ENCODE results near the gene ZCCHC9.

The ZCCHC9 gene

DNA sequence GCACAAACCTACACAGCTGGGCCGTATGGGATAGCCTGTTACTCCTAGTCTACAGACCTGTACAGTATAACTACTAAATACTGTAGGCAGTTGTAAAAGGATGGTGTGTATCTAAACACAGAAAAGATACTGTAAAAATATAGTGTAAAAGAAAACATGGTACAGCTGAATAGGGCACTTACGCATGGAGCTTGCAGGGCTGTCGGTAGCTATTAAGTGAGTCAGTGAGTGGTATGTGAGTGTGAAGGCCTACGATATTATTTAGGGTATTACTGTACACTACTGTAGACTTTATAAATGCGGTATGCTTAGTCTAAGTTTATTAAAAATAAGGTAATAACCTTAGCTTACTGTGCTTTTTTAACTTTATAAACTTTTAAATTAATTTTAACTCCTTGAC lies 1.2 kb downstream of the ZCCHC9 start:
- Histone ChIP-seq H3K27ac (ENCODE audit: low read depth, low read length) (no peak overlapping the region), H3K9ac (ENCODE audit: low read length in 5 of 5) (peak overlapping the region in 1 of 5 donors; percentile 95), H3K36me3 (ENCODE audit: control insufficient read depth in 5 of 5, insufficient read depth in 5 of 5, low read length in 5 of 5) (peaks cover 6 to 10% (median 8%) of the 10 kb centered on the region in 5 donors), H3K27me3 (ENCODE audit: control insufficient read depth in 5 of 5, insufficient read depth in 4 of 5, low read length in 5 of 5) (no peaks in the 10 kb centered on the region), H3K4me1 (ENCODE audit: control insufficient read depth in 5 of 5, insufficient read depth in 5 of 5, low read length in 5 of 5) (peaks cover 0 to 34% (median 28%) of the 10 kb centered on the region in 5 donors), H3K9me3 (ENCODE audit: control insufficient read depth in 5 of 5, low read length in 5 of 5) (no peaks in the 10 kb centered on the region), H3K4me3 (ENCODE audit: low read depth in 1 of 5, low read length in 5 of 5) (peak overlapping the region; percentile 89 to 100 (median 97))

DNA sequence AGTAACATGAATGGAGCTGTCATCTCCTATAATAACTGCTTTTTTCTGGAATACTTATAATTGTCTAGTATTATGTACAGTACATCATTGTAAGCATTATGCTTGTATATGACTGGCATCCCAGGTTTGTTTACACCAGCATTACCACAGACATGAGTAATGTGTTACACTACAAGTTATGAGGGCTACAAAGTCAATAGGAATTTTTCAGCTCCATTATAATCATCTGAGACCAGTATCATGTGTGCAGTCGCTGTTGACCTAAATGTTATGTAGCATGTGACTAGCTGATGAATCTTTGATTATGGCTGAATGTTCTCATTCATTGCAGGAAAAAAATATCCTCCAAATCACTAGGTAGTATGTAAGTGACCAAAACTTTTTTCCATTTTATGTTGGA lies 2.2 kb downstream of the ZCCHC9 start:
- Histone ChIP-seq H3K27ac (ENCODE audit: low read depth, low read length) (no peak overlapping the region), H3K4me1 (ENCODE audit: control insufficient read depth in 5 of 5, insufficient read depth in 5 of 5, low read length in 5 of 5) (peaks cover 0 to 34% (median 28%) of the 10 kb centered on the region in 5 donors), H3K36me3 (ENCODE audit: control insufficient read depth in 5 of 5, insufficient read depth in 5 of 5, low read length in 5 of 5) (peaks cover 6 to 10% (median 8%) of the 10 kb centered on the region in 5 donors), H3K27me3 (ENCODE audit: control insufficient read depth in 5 of 5, insufficient read depth in 4 of 5, low read length in 5 of 5) (no peaks in the 10 kb centered on the region), H3K9ac (ENCODE audit: low read length in 5 of 5) (no peak overlapping the region), H3K9me3 (ENCODE audit: control insufficient read depth in 5 of 5, low read length in 5 of 5) (no peaks in the 10 kb centered on the region), H3K4me3 (ENCODE audit: low read depth in 1 of 5, low read length in 5 of 5) (no peak overlapping the region)

DNA sequence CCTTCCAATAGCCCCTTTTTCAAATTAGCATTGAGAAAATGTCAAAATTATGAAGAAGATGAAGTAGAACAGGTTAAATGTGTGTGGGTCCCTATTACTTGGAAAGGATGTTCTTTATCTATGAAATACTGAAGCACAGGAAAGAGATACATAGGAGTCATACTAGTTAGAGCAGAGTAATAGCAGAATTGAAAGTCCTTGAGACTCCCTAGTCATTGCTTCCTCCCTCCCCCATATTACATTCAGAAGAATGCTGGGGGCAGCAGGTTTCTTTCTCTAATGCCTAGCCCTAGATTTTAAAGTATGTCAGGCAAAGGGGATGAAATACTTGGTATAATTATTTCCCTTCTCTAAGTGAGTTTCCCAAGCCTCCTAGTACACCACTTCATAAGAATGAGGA lies 4.4 kb downstream of the ZCCHC9 start:
- Histone ChIP-seq H3K4me1 (ENCODE audit: control insufficient read depth in 5 of 5, insufficient read depth in 5 of 5, low read length in 5 of 5) (peaks cover 0 to 16% (median 14%) of the 10 kb centered on the region in 5 donors), H3K27me3 (ENCODE audit: control insufficient read depth in 5 of 5, insufficient read depth in 4 of 5, low read length in 5 of 5) (no peaks in the 10 kb centered on the region), H3K36me3 (ENCODE audit: control insufficient read depth in 5 of 5, insufficient read depth in 5 of 5, low read length in 5 of 5) (peaks cover 8 to 22% (median 14%) of the 10 kb centered on the region in 5 donors), H3K27ac (ENCODE audit: low read depth, low read length) (no peak overlapping the region), H3K9ac (ENCODE audit: low read length in 5 of 5) (no peak overlapping the region), H3K4me3 (ENCODE audit: low read depth in 1 of 5, low read length in 5 of 5) (no peak overlapping the region), H3K9me3 (ENCODE audit: control insufficient read depth in 5 of 5, low read length in 5 of 5) (no peaks in the 10 kb centered on the region)

DNA sequence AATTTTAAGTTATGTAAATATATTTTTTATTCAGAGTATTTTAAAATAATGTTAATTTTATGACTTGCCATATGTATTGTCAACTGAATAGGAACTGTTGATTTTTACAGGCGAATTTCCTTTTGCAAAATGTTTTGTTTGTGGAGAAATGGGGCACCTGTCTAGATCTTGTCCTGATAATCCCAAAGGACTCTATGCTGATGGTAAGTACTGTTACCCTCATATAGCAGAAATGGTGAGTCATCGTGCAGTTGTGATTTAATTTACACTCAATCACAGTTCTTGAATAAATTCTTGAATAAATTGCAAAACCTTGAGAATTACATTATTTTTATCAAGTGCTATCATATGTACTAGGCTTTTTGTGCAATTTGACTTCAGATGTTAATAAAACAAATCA lies 7.4 kb downstream of the ZCCHC9 start:
- Histone ChIP-seq H3K27ac (ENCODE audit: low read depth, low read length) (no peak overlapping the region), H3K9me3 (ENCODE audit: control insufficient read depth in 5 of 5, low read length in 5 of 5) (no peaks in the 10 kb centered on the region), H3K9ac (ENCODE audit: low read length in 5 of 5) (no peak overlapping the region), H3K27me3 (ENCODE audit: control insufficient read depth in 5 of 5, insufficient read depth in 4 of 5, low read length in 5 of 5) (no peaks in the 10 kb centered on the region), H3K4me3 (ENCODE audit: low read depth in 1 of 5, low read length in 5 of 5) (no peak overlapping the region), H3K4me1 (ENCODE audit: control insufficient read depth in 5 of 5, insufficient read depth in 5 of 5, low read length in 5 of 5) (no peaks in the 10 kb centered on the region), H3K36me3 (ENCODE audit: control insufficient read depth in 5 of 5, insufficient read depth in 5 of 5, low read length in 5 of 5) (peaks cover 33 to 52% (median 41%) of the 10 kb centered on the region in 5 donors)

DNA sequence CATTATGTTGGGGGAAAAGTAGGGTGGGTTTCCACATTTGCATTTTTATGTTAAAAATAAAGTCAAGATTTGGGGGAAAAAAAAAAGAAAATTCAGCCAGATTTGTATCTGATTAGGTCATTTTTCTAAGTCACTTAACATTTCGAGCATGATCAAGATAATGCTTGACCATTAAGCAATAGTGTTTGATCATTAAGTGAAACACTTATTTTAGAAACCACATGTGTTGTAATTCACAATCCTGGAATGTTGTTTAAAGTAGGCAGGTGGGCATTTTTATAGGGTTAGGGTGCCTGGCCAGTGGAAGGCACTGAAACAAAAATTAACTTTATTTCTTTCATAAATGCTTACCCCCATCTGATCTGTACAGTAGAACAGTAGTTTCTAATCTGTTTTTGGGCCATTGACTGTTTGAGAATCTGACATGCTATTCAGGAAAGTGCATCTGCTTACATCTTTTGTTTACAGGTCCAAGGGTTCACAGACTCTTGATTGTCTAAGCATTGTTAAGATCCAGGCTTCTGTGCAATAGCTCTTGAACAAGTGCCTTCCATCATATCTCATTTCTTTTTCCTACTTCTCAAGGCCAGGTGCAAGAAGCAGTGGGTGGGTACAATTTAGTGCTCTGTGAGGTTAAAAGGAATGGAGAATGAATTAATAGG lies 9.1 kb downstream of the ZCCHC9 start:
- no peaks in the 10 kb centered on the region for H3K4me1 ChIP-seq (ENCODE audit: control insufficient read depth in 5 of 5, insufficient read depth in 5 of 5, low read length in 5 of 5)
- no peak overlapping the region for H3K9ac ChIP-seq (ENCODE audit: low read length in 5 of 5)
- peaks cover 26 to 46% (median 42%) of the 10 kb centered on the region in 5 donors for H3K36me3 ChIP-seq (ENCODE audit: control insufficient read depth in 5 of 5, insufficient read depth in 5 of 5, low read length in 5 of 5)

DNA sequence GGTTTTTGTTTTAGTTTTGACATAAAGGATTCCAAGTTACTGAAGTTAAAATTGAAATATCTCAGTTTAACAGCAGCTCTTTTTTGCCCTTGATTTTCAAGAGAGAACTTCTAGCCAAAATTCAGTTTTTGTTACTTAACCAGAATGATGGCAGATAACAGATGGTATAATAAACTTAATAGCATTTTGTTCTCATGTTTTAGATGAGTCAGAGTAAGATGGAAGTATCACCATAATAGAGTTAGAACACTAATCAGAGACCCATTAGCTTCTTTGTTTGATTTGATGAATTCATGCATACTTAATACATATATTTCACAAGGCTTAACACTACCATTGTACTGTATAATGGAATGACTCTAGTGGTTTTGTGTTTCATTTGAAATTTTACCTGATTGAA lies 11.9 kb downstream of the ZCCHC9 start:
- H3K4me3 ChIP-seq (ENCODE audit: low read depth in 1 of 5, low read length in 5 of 5): no peak overlapping the region
- peaks cover 26 to 45% (median 42%) of the 10 kb centered on the region in 5 donors for H3K36me3 ChIP-seq (ENCODE audit: control insufficient read depth in 5 of 5, insufficient read depth in 5 of 5, low read length in 5 of 5)
- H3K4me1 ChIP-seq (ENCODE audit: control insufficient read depth in 5 of 5, insufficient read depth in 5 of 5, low read length in 5 of 5): no peaks in the 10 kb centered on the region
- no peak overlapping the region for H3K27ac ChIP-seq (ENCODE audit: low read depth, low read length)
- no peaks in the 10 kb centered on the region for H3K27me3 ChIP-seq (ENCODE audit: control insufficient read depth in 5 of 5, insufficient read depth in 4 of 5, low read length in 5 of 5)
- H3K9ac ChIP-seq (ENCODE audit: low read length in 5 of 5): no peak overlapping the region
- no peaks in the 10 kb centered on the region for H3K9me3 ChIP-seq (ENCODE audit: control insufficient read depth in 5 of 5, low read length in 5 of 5)

More for the DNA sequence above, 9.1 kb downstream of the ZCCHC9 start:
- no peaks in the 10 kb centered on the region for H3K27me3 ChIP-seq (ENCODE audit: control insufficient read depth in 5 of 5, insufficient read depth in 4 of 5, low read length in 5 of 5)
- H3K4me3 ChIP-seq (ENCODE audit: low read depth in 1 of 5, low read length in 5 of 5): no peak overlapping the region
- no peak overlapping the region for H3K27ac ChIP-seq (ENCODE audit: low read depth, low read length)
- no peaks in the 10 kb centered on the region for H3K9me3 ChIP-seq (ENCODE audit: control insufficient read depth in 5 of 5, low read length in 5 of 5)

DNA sequence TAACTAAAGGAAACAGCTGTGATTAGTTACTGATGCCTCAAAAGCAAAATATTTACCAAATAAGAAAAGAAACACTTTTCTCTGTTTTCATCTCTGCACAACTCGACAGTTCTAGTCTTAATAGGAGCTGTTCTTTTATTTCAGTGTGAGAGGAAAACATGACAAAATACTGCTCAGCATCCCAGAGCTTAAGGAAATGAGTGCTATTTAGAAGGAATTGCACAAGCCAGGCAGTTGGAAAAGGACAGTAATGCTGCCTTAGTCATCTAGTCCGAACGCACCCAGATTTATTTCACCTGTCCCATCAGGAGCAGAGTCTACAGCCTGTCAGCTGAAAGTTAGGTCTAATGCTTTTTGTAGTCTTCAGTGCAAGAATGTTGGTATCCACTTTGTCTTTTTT lies 12.3 kb downstream of the ZCCHC9 start:
- Histone ChIP-seq H3K4me1 (ENCODE audit: control insufficient read depth in 5 of 5, insufficient read depth in 5 of 5, low read length in 5 of 5) (no peaks in the 10 kb centered on the region), H3K4me3 (ENCODE audit: low read depth in 1 of 5, low read length in 5 of 5) (no peak overlapping the region), H3K36me3 (ENCODE audit: control insufficient read depth in 5 of 5, insufficient read depth in 5 of 5, low read length in 5 of 5) (peaks cover 26 to 45% (median 42%) of the 10 kb centered on the region in 5 donors), H3K27ac (ENCODE audit: low read depth, low read length) (no peak overlapping the region), H3K27me3 (ENCODE audit: control insufficient read depth in 5 of 5, insufficient read depth in 4 of 5, low read length in 5 of 5) (no peaks in the 10 kb centered on the region), H3K9ac (ENCODE audit: low read length in 5 of 5) (no peak overlapping the region), H3K9me3 (ENCODE audit: control insufficient read depth in 5 of 5, low read length in 5 of 5) (no peaks in the 10 kb centered on the region)

DNA sequence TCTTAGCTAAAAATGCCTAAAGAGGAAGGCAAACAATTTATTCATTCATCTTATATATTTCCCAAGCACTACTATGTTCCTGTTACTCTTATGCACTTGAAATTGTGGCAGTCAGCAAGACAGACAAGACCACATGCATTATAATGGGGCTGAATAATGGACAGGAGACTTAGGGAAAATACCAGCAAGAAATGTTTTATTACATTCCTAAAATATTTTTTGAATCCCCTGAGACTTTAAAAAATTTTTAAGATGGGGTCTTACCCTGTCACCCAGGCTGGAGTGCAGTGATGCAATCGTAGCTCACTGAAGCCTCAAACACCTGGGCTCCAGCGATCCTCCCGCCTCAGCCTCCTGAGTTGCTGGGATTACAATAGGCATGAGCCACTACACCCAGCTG lies 13.2 kb downstream of the ZCCHC9 start:
- Histone ChIP-seq H3K27ac (ENCODE audit: low read depth, low read length) (no peak overlapping the region), H3K36me3 (ENCODE audit: control insufficient read depth in 5 of 5, insufficient read depth in 5 of 5, low read length in 5 of 5) (peaks cover 26 to 40% (median 36%) of the 10 kb centered on the region in 5 donors), H3K4me1 (ENCODE audit: control insufficient read depth in 5 of 5, insufficient read depth in 5 of 5, low read length in 5 of 5) (no peaks in the 10 kb centered on the region), H3K27me3 (ENCODE audit: control insufficient read depth in 5 of 5, insufficient read depth in 4 of 5, low read length in 5 of 5) (no peaks in the 10 kb centered on the region), H3K9ac (ENCODE audit: low read length in 5 of 5) (no peak overlapping the region), H3K4me3 (ENCODE audit: low read depth in 1 of 5, low read length in 5 of 5) (no peak overlapping the region), H3K9me3 (ENCODE audit: control insufficient read depth in 5 of 5, low read length in 5 of 5) (no peaks in the 10 kb centered on the region)

DNA sequence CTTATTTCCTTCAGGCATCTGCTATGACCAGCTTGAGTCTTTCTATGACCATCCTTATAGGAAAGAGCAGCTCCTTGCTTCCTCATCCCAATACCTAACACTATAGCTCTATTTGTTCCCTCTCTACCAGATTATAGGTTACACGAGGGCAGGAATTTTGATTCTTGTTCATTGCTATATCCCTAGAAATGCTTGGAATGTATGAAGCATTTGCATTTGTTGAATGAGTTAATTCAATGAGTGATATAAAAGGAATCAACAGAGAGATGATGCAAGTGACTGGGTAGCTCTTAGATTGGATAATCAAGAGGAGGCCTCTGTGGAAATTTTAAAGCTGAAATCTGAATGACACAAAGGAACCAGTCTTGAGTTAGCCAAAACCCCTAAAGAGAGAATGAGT lies 13.9 kb downstream of the ZCCHC9 start:
- Histone ChIP-seq H3K27me3 (ENCODE audit: control insufficient read depth in 5 of 5, insufficient read depth in 4 of 5, low read length in 5 of 5) (no peaks in the 10 kb centered on the region), H3K9me3 (ENCODE audit: control insufficient read depth in 5 of 5, low read length in 5 of 5) (no peaks in the 10 kb centered on the region), H3K4me1 (ENCODE audit: control insufficient read depth in 5 of 5, insufficient read depth in 5 of 5, low read length in 5 of 5) (no peaks in the 10 kb centered on the region), H3K36me3 (ENCODE audit: control insufficient read depth in 5 of 5, insufficient read depth in 5 of 5, low read length in 5 of 5) (peaks cover 26 to 40% (median 35%) of the 10 kb centered on the region in 5 donors), H3K4me3 (ENCODE audit: low read depth in 1 of 5, low read length in 5 of 5) (no peak overlapping the region), H3K9ac (ENCODE audit: low read length in 5 of 5) (no peak overlapping the region), H3K27ac (ENCODE audit: low read depth, low read length) (no peak overlapping the region)

DNA sequence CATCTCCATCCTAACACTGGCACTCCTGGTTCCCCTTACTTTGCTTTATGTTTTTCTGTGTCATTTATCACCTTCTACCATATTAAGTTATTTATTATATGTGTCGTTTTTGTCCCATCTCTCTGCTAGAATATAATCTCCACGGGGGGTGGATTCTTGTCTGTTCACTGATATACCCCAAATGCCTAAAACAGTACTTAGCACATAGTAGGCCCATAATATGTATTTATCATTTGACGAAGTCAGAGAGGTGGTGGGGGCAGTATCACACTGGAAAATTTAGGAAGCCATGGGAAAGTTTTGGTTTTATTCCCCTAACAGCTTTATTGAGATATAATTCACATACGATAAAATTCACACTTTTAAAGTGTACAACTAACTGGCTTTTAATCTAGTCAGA lies 14.4 kb downstream of the ZCCHC9 start:
- H3K4me3 ChIP-seq (ENCODE audit: low read depth in 1 of 5, low read length in 5 of 5): no peak overlapping the region
- H3K9me3 ChIP-seq (ENCODE audit: control insufficient read depth in 5 of 5, low read length in 5 of 5): no peaks in the 10 kb centered on the region
- H3K27me3 ChIP-seq (ENCODE audit: control insufficient read depth in 5 of 5, insufficient read depth in 4 of 5, low read length in 5 of 5): no peaks in the 10 kb centered on the region
- peaks cover 23 to 36% (median 32%) of the 10 kb centered on the region in 5 donors for H3K36me3 ChIP-seq (ENCODE audit: control insufficient read depth in 5 of 5, insufficient read depth in 5 of 5, low read length in 5 of 5)
- no peaks in the 10 kb centered on the region for H3K4me1 ChIP-seq (ENCODE audit: control insufficient read depth in 5 of 5, insufficient read depth in 5 of 5, low read length in 5 of 5)
- H3K27ac ChIP-seq (ENCODE audit: low read depth, low read length): no peak overlapping the region
- no peak overlapping the region for H3K9ac ChIP-seq (ENCODE audit: low read length in 5 of 5)

All from subcutaneous abdominal adipose tissue (tissue), 5 donors.